HL-60 (cell line): Measurements from ENCODE around the gene MAD2L1.

Source experiments
- POLR2AphosphoS5 ChIP-seq: IDR thresholded peaks from 2 replicates; pipeline ENCODE4 v1.6.1; 2012; ENCODE audit warnings: low read depth
- TF ChIP-seq, protein P1 (sequence below): IDR thresholded peaks from one replicate; pipeline ENCODE4 v1.5.1; 2011; ENCODE audit warnings: low read length, control low read depth, inconsistent platforms; ENCODE audit not compliant: insufficient read depth
- TF ChIP-seq, protein P2 (sequence below): IDR thresholded peaks from 2 replicates; pipeline ENCODE4 v1.6.1; 2012; ENCODE audit warnings: low read depth; ENCODE audit not compliant: insufficient replicate concordance

GRCh38 chr4:120082251-120082650 is 15.6 kb upstream of the MAD2L1 start:
- TF ChIP-seq POLR2AphosphoS5: no peak
- TF ChIP-seq, protein P1, sequence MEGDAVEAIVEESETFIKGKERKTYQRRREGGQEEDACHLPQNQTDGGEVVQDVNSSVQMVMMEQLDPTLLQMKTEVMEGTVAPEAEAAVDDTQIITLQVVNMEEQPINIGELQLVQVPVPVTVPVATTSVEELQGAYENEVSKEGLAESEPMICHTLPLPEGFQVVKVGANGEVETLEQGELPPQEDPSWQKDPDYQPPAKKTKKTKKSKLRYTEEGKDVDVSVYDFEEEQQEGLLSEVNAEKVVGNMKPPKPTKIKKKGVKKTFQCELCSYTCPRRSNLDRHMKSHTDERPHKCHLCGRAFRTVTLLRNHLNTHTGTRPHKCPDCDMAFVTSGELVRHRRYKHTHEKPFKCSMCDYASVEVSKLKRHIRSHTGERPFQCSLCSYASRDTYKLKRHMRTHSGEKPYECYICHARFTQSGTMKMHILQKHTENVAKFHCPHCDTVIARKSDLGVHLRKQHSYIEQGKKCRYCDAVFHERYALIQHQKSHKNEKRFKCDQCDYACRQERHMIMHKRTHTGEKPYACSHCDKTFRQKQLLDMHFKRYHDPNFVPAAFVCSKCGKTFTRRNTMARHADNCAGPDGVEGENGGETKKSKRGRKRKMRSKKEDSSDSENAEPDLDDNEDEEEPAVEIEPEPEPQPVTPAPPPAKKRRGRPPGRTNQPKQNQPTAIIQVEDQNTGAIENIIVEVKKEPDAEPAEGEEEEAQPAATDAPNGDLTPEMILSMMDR: no peak
- TF ChIP-seq, protein P2, sequence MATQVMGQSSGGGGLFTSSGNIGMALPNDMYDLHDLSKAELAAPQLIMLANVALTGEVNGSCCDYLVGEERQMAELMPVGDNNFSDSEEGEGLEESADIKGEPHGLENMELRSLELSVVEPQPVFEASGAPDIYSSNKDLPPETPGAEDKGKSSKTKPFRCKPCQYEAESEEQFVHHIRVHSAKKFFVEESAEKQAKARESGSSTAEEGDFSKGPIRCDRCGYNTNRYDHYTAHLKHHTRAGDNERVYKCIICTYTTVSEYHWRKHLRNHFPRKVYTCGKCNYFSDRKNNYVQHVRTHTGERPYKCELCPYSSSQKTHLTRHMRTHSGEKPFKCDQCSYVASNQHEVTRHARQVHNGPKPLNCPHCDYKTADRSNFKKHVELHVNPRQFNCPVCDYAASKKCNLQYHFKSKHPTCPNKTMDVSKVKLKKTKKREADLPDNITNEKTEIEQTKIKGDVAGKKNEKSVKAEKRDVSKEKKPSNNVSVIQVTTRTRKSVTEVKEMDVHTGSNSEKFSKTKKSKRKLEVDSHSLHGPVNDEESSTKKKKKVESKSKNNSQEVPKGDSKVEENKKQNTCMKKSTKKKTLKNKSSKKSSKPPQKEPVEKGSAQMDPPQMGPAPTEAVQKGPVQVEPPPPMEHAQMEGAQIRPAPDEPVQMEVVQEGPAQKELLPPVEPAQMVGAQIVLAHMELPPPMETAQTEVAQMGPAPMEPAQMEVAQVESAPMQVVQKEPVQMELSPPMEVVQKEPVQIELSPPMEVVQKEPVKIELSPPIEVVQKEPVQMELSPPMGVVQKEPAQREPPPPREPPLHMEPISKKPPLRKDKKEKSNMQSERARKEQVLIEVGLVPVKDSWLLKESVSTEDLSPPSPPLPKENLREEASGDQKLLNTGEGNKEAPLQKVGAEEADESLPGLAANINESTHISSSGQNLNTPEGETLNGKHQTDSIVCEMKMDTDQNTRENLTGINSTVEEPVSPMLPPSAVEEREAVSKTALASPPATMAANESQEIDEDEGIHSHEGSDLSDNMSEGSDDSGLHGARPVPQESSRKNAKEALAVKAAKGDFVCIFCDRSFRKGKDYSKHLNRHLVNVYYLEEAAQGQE: no peak
